Testis (tissue), 2 donors: ENCODE data around the gene PIP5K1A.
"Not testable (repeated sequence)": the region's sequence is repeated elsewhere in the genome, so short reads cannot be mapped to it uniquely, and the experiment has no call there.

Experiments
- POLR2A ChIP-seq: fragments of 450-650 bp; IDR thresholded peaks from one replicate; pipeline ENCODE4 v1.6.1; 2017; ENCODE audit warnings: antibody characterized with exemption, mild to moderate bottlenecking, moderate library complexity
- TF ChIP-seq, protein P1 (sequence below), 3 experiments: fragments of 450-650 bp in 2 of 3; fragments of 200-600 bp in 1 of 3; sonication (generic) in 1 of 3; IDR thresholded peaks; one replicate each; pipeline ENCODE4 v1.5.1; 2016 to 2019; ENCODE audit warnings: antibody characterized with exemption in 3 of 3, mild to moderate bottlenecking in 2 of 3, moderate library complexity in 1 of 3

GRCh38 chr1:151275341-151275740 lies 77.0 kb downstream of the PIP5K1A start:
- TF ChIP-seq, protein P1, sequence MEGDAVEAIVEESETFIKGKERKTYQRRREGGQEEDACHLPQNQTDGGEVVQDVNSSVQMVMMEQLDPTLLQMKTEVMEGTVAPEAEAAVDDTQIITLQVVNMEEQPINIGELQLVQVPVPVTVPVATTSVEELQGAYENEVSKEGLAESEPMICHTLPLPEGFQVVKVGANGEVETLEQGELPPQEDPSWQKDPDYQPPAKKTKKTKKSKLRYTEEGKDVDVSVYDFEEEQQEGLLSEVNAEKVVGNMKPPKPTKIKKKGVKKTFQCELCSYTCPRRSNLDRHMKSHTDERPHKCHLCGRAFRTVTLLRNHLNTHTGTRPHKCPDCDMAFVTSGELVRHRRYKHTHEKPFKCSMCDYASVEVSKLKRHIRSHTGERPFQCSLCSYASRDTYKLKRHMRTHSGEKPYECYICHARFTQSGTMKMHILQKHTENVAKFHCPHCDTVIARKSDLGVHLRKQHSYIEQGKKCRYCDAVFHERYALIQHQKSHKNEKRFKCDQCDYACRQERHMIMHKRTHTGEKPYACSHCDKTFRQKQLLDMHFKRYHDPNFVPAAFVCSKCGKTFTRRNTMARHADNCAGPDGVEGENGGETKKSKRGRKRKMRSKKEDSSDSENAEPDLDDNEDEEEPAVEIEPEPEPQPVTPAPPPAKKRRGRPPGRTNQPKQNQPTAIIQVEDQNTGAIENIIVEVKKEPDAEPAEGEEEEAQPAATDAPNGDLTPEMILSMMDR (IDR thresholded peaks at IDR 0.05), result not testable (repeated sequence)
- not testable (repeated sequence) for TF ChIP-seq POLR2A
